Motor neuron (in vitro differentiated cells): Measurements from ENCODE around the gene RAPGEF6. TPM values are rescaled to one million over a fixed set of nuclear protein-coding genes. Genes with fewer than 3 reads are reported as not detected.
"Not testable (repeated sequence)": the region's sequence is repeated elsewhere in the genome, so short reads cannot be mapped to it uniquely, and the experiment has no call there.

Experiments used
- ATAC-seq, 8 experiments: fragments of 200-7000 bp; cut with Tn5 transposase; replicated peaks in 6 of 8; 2 replicates each; pipeline ENCODE4 v1.8.0; 2021; ENCODE audit warnings: mild to moderate bottlenecking in 8 of 8, moderate library complexity in 8 of 8
- H3K27ac ChIP-seq, 2 donors: fragments of 250-450 bp; sonication (Bioruptor Pico); 2 replicates each; pipeline ENCODE4 v1.9.0; 2021; ENCODE audit warnings: antibody characterized with exemption in 2 of 2, mild to moderate bottlenecking in 2 of 2, moderate library complexity in 1 of 2
- H3K4me1 ChIP-seq, 2 donors: fragments of 250-450 bp; sonication (Bioruptor Pico); replicated peaks in 1 of 2; 2 replicates each; pipeline ENCODE4 v1.6.1; 2021; ENCODE audit warnings: antibody characterized with exemption in 2 of 2, mild to moderate bottlenecking in 2 of 2, moderate library complexity in 1 of 2
- H3K4me3 ChIP-seq, 5 donors: fragments of 250-450 bp; sonication (Bioruptor Pico); 2 replicates each; pipeline ENCODE4 v1.9.0; 2021; ENCODE audit warnings: antibody characterized with exemption in 5 of 5, mild to moderate bottlenecking in 5 of 5, moderate library complexity in 4 of 5
- WGBS, 10 experiments: fragments of 450-650 bp; shearing (Covaris generic); methylation state at CpG; one replicate each; pipeline ENCODE4 v1.0.0; 2022; 5-methylcytosine and 5-hydroxymethylcytosine counted together
- in situ Hi-C, 9 experiments: fragments of 400-800 bp; cut with MboI; loops; one replicate each; pipeline ENCODE4 v1.15.0; 2021; ENCODE audit warnings: low sequenced_read_pairs in 9 of 9, low pct_unique_long_range_greater_than_20kb in 2 of 9; ENCODE audit not compliant: unreplicated experiment in 9 of 9
- total RNA-seq, 8 experiments: library from RNA; unstranded; fragments of 300-600 nt; gene quantifications; 2 replicates each; pipeline versions ENCODE4 v1.2.3 to v1.2.4, GENCODE V29; 2022

RAPGEF6 gene
- total RNA-seq, 8 experiments from 2014 or later: 12.0 to 69.2 (median 29.8) TPM

GRCh38 chr5:131417240-131417869 lies 217.7 kb downstream of the RAPGEF6 start:
- ATAC-seq: peak in 6 of 8 experiments; percentile 36 to 74 (median 58)
- Histone ChIP-seq H3K4me3 (no peak overlapping the region), H3K27ac (no peak overlapping the region), H3K4me1 (no peaks in the 10 kb centered on the region)
- in situ Hi-C loops: loop anchor here in 4 of 9 experiments (10.0 to 25.0 kb wide), 2 partner anchors 253 to 255 kb away; partner anchors contain the start of genes HINT1 (in 4 of the 4) and LYRM7 (in 3 of the 4)
- 3 to 67% (median 12%) methylated on average over 1 to 7 of the region's 7 CpGs for WGBS, 10 experiments

- in situ Hi-C loops: loop anchor here in 4 of 9 experiments (10.0 to 25.0 kb wide), 2 partner anchors 252 to 254 kb away; partner anchors contain the start of genes HINT1 (in 4 of the 4) and LYRM7 (in 3 of the 4)
- Histone ChIP-seq H3K27ac (no peak overlapping the region), H3K4me1 (no peaks in the 10 kb centered on the region), H3K4me3 (no peak overlapping the region)
- no peak for ATAC-seq
- WGBS, 10 experiments: 0 to 100% (median 91%) methylated on average over 2 to 3 of the region's 3 CpGs; no CpG with 5 or more reads in 1 of the 10 experiments
Observed at GRCh38 chr5:131416729-131417128, 218.3 kb downstream of the RAPGEF6 start.

- Histone ChIP-seq H3K27ac (no peak overlapping the region), H3K4me3 (no peak overlapping the region), H3K4me1 (no peaks in the 10 kb centered on the region)
- peak in 2 of 8 experiments; percentile 58 to 63 for ATAC-seq
- in situ Hi-C loops: loop anchor here in 4 of 9 experiments (10.0 to 25.0 kb wide), 2 partner anchors 249 to 252 kb away; partner anchors contain the start of genes HINT1 (in 4 of the 4) and LYRM7 (in 3 of the 4)
- 50 to 100% (median 89%) methylated on average over 1 to 4 of the region's 4 CpGs; no CpG with 5 or more reads in 1 of the 10 experiments for WGBS, 10 experiments
Observed at GRCh38 chr5:131413605-131414559, 221.1 kb downstream of the RAPGEF6 start.

DNA sequence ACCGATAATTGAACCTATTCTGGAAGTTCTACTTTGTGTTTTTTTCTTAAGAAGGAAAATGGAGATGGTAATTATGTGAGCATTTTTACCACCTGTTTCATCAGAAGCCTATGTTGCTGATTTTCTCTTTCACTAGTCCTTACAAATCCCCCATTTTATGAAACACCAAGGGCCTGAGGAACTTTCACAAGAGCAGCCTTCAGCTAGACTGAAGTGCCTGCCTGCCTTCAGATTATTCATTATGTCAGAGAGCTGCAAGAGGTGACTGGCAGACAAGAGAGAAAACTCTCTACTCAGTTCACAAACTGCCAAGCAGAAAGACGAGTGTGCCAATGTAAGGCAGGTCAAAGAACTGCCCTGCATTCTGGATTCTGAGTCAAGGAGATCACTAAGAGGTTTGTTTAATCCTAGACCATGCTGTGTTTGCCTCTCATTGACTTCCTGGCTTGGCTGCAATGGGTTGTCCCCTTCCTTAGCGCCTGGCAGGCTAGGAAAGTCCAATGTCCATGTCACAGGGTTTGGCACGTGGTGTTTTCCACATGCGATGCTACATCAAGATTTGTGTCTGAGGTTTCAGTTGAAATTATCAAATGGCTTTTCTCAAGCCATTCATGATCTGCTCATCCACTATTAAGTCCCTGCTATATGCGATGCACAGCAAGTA lies 227.9 kb downstream of the RAPGEF6 start:
- in situ Hi-C loops: loop anchor here in 3 of 9 experiments (25.0 kb wide), 1 partner anchor 245 kb away; the partner anchor contains the start of genes HINT1 (in 3 of the 3) and LYRM7 (in 3 of the 3)
- 60 to 100% (median 100%) methylated on average over 1 to 6 of the region's 6 CpGs; no CpG with 5 or more reads in 2 of the 10 experiments for WGBS, 10 experiments
- no peak overlapping the region for H3K27ac ChIP-seq
- no peaks in the 10 kb centered on the region for H3K4me1 ChIP-seq
- H3K4me3 ChIP-seq: no peak overlapping the region
- ATAC-seq: peak in 1 of 8 experiments; percentile 25

DNA sequence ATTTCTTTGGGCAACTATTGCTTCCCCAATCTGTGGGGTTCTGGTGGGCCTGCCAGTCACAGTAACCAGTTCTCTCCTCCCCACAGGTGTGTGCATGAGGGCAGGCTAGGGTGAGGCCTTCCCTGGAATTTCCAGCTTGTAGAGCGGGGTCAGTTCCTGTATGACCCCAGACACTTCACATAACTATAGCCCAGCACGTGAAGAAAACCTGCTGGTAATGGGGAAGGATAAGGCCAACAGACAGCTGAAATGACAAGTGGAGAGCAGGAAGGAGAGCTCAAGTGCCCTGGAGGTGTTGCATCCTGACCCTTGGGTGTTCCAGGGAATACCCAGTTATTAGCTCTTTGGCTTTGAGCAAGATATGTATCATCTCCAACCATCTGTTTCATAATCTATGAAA lies 229.0 kb downstream of the RAPGEF6 start:
- Histone ChIP-seq H3K27ac (no peak overlapping the region), H3K4me1 (no peaks in the 10 kb centered on the region), H3K4me3 (no peak overlapping the region)
- no peak for ATAC-seq
- in situ Hi-C loops: loop anchor here in 3 of 9 experiments (25.0 kb wide), 1 partner anchor 244 kb away; the partner anchor contains the start of genes HINT1 (in 3 of the 3) and LYRM7 (in 3 of the 3)
- WGBS, 10 experiments: 80 to 88% (median 86%) methylated on average over 1 to 2 of the region's 2 CpGs; no CpG with 5 or more reads in 7 of the 10 experiments

DNA sequence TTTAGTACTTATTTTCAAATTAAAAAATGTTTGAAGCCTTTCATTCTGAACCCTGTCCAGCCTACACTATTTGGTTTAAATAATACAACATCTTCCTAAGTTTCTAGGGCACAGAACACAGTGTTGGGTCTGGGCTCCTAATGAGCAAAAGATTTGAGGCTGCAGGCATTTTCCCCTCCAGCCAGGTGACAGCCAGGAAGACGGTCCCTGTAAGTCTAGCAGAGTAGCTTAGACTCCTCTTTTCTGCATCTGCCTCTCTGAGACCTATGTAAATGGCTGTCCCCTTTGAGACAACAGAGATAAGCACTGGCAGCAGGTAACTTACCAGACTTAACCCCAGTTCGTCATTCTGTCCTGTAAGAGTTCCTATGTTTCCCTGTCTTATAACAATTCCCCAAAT lies 229.4 kb downstream of the RAPGEF6 start:
- Histone ChIP-seq H3K4me3 (no peak overlapping the region), H3K4me1 (no peaks in the 10 kb centered on the region), H3K27ac (no peak overlapping the region)
- in situ Hi-C loops: loop anchor here in 3 of 9 experiments (25.0 kb wide), 1 partner anchor 243 kb away; the partner anchor contains the start of genes HINT1 (in 3 of the 3) and LYRM7 (in 3 of the 3)
- ATAC-seq: no peak
- WGBS, 10 experiments: 60 to 100% (median 83%) methylated on average over 1 to 2 of the region's 2 CpGs; no CpG with 5 or more reads in 6 of the 10 experiments

- Histone ChIP-seq H3K27ac (no peak overlapping the region), H3K4me1 (no peaks in the 10 kb centered on the region), H3K4me3 (no peak overlapping the region)
- ATAC-seq: no peak
- in situ Hi-C loops: loop anchor here in 3 of 9 experiments (25.0 kb wide), 1 partner anchor 238 kb away; the partner anchor contains the start of genes HINT1 (in 3 of the 3) and LYRM7 (in 3 of the 3)
- WGBS, 10 experiments: 75 to 100% (median 100%) methylated on average over 1 to 3 of the region's 3 CpGs; no CpG with 5 or more reads in 1 of the 10 experiments
Observed at GRCh38 chr5:131400585-131400984, 234.4 kb downstream of the RAPGEF6 start.

- WGBS, 10 experiments: 79 to 100% (median 100%) methylated on average over 2 to 6 of the region's 6 CpGs; no CpG with 5 or more reads in 3 of the 10 experiments
- not testable (repeated sequence) for H3K27ac ChIP-seq, H3K4me1 ChIP-seq, H3K4me3 ChIP-seq, ATAC-seq
- in situ Hi-C loops: loop anchor here in 2 of 9 experiments (25.0 kb wide), 1 partner anchor 237 kb away; the partner anchor contains the start of genes HINT1 (in 2 of the 2) and LYRM7 (in 2 of the 2)
Observed at GRCh38 chr5:131399007-131399406, 236.0 kb downstream of the RAPGEF6 start.

- H3K4me3 ChIP-seq: no peak overlapping the region
- ATAC-seq: peak in 3 of 8 experiments; percentile 61 to 83 (median 66)
- no peak overlapping the region for H3K27ac ChIP-seq
- 33 to 100% (median 94%) methylated on average over 1 to 5 of the region's 5 CpGs; no CpG with 5 or more reads in 1 of the 10 experiments for WGBS, 10 experiments
- no peaks in the 10 kb centered on the region for H3K4me1 ChIP-seq
- in situ Hi-C loops: loop anchor here in 2 of 9 experiments (25.0 kb wide), 1 partner anchor 234 kb away; the partner anchor contains the start of genes HINT1 (in 2 of the 2) and LYRM7 (in 2 of the 2)
Observed at GRCh38 chr5:131396630-131397273, 238.3 kb downstream of the RAPGEF6 start.

- ATAC-seq: no peak
- 83 to 100% (median 91%) methylated on average over 1 to 3 of the region's 3 CpGs; no CpG with 5 or more reads in 1 of the 10 experiments for WGBS, 10 experiments
Observed at GRCh38 chr5:131396015-131396414, 239.0 kb downstream of the RAPGEF6 start.

DNA sequence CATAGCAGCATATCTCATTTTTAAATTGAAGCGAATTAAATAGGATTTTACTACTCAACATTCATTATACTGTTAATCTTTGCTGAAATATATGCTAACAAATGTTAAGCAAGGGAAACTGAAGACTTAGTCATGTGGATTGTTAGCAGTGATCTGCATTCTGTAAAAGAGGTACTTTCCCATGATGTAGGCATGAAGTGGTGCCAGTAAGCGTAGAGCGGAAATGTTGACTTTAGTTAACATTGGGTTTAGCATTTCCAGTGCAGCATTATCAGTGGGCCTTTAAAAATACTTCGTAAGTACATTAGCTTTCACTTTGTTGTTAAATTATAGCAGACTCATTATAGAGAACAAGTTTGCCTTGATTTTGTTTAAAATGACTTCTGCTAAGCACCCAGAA lies 240.9 kb downstream of the RAPGEF6 start:
- peak in 4 of 8 experiments; percentile 30 to 82 (median 78) for ATAC-seq
- H3K27ac ChIP-seq: no peak overlapping the region
- 87 to 100% (median 100%) methylated on average over 1 to 4 of the region's 4 CpGs for WGBS, 10 experiments

More at GRCh38 chr5:131396015-131396414, 239.0 kb downstream of the RAPGEF6 start:
- H3K4me3 ChIP-seq: no peak overlapping the region
- H3K4me1 ChIP-seq: no peaks in the 10 kb centered on the region
- in situ Hi-C loops: loop anchor here in 2 of 9 experiments (25.0 kb wide), 1 partner anchor 234 kb away; the partner anchor contains the start of genes HINT1 (in 2 of the 2) and LYRM7 (in 2 of the 2)
- no peak overlapping the region for H3K27ac ChIP-seq

More for the DNA sequence above, 240.9 kb downstream of the RAPGEF6 start:
- Histone ChIP-seq H3K4me1 (no peaks in the 10 kb centered on the region), H3K4me3 (no peak overlapping the region)
- in situ Hi-C loops: loop anchor here in 2 of 9 experiments (25.0 kb wide), 1 partner anchor 232 kb away; the partner anchor contains the start of genes HINT1 (in 2 of the 2) and LYRM7 (in 2 of the 2)
